Jurkat, Clone E6-1 (cell line): ENCODE measurements around the gene TXN.
"Not testable (repeated sequence)": the region's sequence is repeated elsewhere in the genome, so short reads cannot be mapped to it uniquely, and the experiment has no call there.

Source experiments
- DNase-seq: peaks from one replicate; pipeline ENCODE4 v3.0.0-alpha.2; 2011; ENCODE audit warnings: low read depth, low spot score
- H3K4me3 ChIP-seq: 2 replicates; pipeline ENCODE4 v1.5.1; 2011; ENCODE audit warnings: mild to moderate bottlenecking, low read length, control low read depth, moderate library complexity

Gene TXN

GRCh38 chr9:110220809-110221208, 35.5 kb downstream of the TXN start:
- DNase-seq, result no peak
- no peak overlapping the region for H3K4me3 ChIP-seq

DNA sequence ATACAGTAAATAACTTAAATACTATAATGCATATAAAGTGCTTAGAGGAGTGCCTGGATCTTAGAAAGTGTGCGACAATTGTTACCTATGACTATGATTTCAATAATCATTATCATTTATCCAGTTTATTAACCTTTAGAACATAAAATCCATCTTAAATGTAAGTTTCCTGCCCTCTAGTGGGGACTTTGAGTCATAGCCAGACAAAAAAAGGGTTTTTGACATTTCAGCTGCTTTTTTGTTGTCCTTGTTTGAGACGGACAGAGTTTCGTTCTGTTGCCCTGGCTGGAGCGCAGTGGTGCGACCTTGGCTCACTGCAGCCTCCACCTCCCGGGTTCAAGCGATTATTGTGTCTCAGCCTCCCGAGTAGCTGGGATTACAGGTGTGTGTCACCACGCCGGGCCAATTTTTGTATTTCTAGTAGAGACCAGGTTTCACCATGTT, 38.6 kb downstream of the TXN start:
- no peak overlapping the region for H3K4me3 ChIP-seq
- peak; percentile 69 for DNase-seq

DNA sequence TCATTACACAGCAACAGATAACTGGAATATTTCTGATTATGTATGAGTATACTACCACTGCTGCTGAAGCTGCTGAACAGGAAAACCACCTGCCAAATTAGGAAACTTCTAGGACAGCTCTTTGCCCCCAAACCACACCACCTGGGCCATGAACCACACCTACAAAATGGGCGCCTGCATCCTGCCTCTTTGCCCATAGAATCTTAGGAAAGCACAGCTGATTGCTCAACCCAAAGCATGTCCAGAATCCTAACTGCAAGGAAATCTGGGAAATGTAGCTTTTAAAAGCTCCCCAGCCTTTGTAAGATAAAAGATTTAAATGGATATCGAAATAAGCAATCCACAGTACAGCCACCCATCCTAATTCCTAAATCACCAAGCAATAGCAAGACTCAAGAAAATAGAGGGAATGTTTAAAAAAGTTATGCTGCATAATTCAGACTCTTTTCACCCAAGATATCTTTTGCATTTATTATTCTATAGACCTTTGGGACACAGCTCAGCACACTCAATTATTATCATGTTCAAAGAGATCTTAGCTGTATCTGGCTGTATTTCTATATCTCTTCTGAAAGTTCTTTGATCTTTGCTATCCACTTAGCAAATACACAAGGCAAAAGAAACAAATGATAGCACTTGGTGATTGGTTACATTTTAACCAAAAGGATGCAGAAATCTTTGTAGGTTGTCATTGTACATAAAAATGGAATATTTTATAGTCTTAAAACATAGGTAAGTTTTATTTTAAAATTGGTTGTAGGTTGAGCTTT, 41.5 kb downstream of the TXN start:
- H3K4me3 ChIP-seq, result no peak overlapping the region
- peak; percentile 67 for DNase-seq

GRCh38 chr9:110214090-110214489, 42.2 kb downstream of the TXN start:
- H3K4me3 ChIP-seq, result no peak overlapping the region
- DNase-seq, result no peak

- no peak overlapping the region for H3K4me3 ChIP-seq
- no peak for DNase-seq
These were observed 42.8 kb downstream of the TXN start for GRCh38 chr9:110213413-110214044.

DNA sequence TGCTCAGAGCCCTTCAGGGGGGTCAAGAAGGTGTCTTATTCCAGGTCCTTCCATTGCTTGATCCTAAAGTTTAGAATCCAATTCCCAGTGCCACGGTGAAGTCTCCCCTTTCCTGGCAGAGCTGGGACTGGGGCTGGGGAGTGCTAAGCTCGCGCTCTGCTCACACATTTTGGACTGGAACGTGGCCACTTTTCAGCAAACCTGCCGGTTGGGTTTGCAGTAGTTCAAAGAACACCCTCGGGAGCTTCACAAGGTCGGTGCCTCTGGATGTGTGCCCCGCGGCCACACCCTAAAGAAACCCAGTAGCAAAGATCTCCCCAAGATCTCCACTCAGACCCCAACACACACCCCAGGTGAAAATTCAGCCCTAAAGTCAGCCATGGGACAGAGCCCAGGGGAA, 48.3 kb downstream of the TXN start, which contains the start of gene C9orf152:
TSS of gene C9orf152 (minus strand) at position 129 of the 400 bp plus-strand sequence. CDS start 580 bp downstream, outside the sequence.
- no peak within 1 kb of the TSS for H3K4me3 ChIP-seq
- DNase-seq, result no peak

GRCh38 chr9:110207071-110207641, 49.2 kb downstream of the TXN start:
- no peak overlapping the region for H3K4me3 ChIP-seq
- DNase-seq, result no peak

DNA sequence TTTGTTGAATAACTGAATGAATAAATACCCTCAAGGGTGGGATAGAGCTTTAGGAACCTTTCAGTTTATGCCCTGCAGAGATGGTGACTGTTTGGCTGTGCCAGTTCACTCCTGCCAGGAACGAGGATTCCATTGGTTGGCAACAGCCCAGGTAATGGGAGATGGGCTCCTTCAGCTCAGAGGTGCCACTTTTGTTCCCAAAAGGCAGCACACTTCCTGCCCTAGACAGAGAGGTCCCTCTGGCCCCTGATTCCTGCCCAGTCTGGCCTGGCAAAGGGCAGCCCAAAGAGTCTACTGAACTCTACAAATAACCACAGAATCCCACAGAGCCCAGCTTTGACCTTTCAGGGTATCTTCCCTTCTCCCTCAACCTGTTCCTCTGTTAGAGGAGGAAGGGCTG, 49.9 kb downstream of the TXN start:
- no peak overlapping the region for H3K4me3 ChIP-seq
- DNase-seq, result no peak

- H3K4me3 ChIP-seq, DNase-seq: not testable (repeated sequence)
These were observed 50.7 kb downstream of the TXN start for GRCh38 chr9:110205612-110206011.

DNA sequence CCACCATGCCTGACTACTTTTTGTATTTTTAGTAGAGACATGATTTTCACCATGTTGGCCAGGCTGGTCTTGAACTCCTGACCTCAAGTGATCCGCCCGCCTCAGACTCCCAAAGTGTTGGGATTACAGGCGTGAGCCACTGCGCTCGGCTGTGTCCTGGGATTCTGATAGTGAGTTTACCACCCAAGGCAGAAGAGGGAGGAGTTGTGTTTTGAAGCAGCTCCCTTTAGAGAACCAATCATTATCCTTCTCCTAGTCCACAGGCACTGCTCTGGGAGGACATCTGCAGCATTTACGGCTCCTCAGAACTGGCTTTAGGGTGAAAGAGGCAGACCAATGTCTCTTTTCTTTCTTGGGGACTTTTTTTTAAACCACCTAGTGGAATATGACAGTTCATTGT, 54.1 kb downstream of the TXN start:
- no peak overlapping the region for H3K4me3 ChIP-seq
- no peak for DNase-seq

DNA sequence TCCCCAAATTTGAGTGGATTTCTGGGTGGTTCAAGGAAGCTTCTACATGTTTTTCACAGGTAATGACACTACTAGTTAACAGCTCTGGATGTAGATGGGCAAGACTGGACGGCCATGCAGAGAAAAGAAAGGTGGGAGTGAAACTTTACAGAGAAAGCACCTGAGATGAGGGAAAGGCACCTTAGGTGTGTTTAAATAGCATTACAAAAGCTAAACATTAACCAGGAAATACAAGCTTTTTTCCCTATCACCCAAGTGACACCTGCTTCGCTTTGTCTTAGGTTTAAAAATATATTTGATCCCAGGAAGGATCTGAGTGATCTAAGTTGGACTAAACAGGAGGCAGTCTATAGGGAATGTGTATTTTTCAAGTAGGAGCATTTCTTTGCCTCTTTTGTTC, 56.7 kb downstream of the TXN start:
- no peak overlapping the region for H3K4me3 ChIP-seq
- DNase-seq, result no peak

GRCh38 chr9:110198357-110198756, 58.0 kb downstream of the TXN start:
- H3K4me3 ChIP-seq, result no peak overlapping the region

GRCh38 chr9:110197330-110198187, 58.7 kb downstream of the TXN start:
- no peak for DNase-seq
- no peak overlapping the region for H3K4me3 ChIP-seq

More at GRCh38 chr9:110198357-110198756, 58.0 kb downstream of the TXN start:
- no peak for DNase-seq

DNA sequence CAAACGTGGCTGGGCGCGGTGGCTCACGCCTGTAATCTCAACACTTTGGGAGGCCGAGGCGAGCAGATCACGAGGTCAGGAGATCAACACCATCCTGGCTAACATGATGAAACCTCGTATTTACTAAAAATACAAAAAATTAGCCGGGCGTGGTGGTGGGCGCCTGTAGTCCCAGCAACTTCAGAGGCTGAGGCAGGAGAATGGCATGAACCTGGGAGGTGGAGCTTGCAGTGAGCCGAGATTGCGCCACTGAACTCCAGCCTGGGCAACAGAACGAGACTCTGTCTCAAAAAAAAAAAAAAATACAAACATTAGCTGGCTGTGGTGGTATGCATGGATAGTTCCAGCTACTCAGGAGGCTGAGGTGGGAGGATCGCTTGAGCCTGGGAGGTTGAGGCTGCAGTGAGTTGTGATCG, 60.2 kb downstream of the TXN start:
- DNase-seq, H3K4me3 ChIP-seq: not testable (repeated sequence)
